SKM-1 treated with dmso at 0.1 percent for 144 hours (cell line): ENCODE results near the gene SDK2.

ENCODE experiments used
- DNase-seq: peaks from one replicate; lab custom pipeline; 2025; ENCODE audit not compliant: unreplicated experiment; lab: John Stamatoyannopoulos, UW

Gene SDK2

GRCh38 chr17:73511719-73512115, 132.5 kb downstream of the SDK2 start:
- DNase-seq, result no peak

GRCh38 chr17:73510981-73511718, 133.1 kb downstream of the SDK2 start:
- DNase-seq, result no peak

DNA sequence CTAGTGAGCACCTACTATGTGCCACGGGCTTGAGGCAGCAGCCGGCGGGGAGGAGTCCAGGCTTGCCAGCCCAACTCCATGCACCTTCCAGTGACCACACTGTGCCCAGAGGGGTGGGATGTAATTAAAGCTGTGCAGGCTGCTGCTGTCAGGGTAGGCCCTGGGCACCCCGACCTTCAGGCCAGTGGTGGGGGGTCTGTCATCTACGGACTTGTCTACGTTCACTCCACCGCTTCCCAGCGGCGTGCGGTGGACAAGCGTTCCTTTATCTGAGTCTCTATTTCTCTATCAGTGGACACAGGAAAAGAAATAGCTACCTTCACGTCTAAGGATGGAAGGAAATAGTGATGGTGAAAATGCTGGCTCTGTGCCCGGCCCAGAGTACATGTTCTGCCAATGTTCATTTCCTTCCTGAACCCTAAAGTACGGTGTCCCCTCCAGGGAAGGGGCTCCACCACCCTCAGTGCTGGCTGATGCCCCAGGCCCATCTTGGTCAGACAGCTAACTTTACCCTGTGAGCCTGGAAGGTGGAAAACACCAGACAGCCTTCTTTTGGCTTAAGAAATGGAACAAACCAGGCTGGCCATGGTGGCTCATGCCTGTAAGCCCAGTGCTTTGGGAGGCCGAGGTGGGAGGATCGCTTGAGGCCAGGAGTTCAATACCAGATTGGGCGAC, 135.2 kb downstream of the SDK2 start:
- DNase-seq, result no peak

DNA sequence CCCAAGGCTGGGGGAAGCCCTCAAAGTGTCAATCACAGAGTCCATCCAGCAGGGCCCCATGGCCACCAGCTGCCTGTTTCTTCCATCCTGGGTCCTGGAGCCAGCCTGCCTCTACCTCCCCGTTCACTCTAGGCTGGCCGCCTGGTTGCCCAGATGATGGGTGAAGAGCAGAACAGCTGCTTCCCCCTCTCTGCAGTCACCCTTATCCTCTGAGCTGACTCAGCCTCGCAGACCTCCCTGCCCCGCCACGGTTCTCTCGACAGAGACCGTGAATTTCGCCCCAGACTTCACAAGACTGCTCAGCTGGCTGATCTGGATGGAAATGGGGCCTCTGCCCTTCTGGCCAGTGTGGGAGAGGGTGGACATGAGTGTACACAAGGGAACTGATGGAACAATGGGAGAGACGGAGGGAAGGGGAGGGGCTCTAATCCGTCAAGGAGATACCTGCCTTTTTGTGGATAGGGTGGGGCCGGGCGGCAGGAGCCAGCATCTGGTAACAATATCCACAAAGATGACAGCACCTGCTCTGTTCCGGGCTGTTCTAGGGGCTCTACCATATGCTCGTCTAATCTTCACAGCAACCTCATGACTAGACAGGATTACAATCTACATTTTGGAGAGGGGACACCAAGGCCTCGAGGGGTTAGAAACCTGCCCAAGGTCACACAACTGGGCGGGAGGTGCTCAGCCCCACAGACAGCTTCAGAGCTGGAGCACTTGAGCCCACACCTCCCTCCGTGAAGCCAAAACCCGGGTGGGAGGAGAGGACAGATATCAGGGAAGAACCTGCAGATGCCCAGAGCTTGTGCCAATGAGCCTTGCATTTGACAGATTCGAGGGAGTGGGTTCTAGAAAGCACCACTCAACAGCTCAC, 136.0 kb downstream of the SDK2 start:
- no peak for DNase-seq

DNA sequence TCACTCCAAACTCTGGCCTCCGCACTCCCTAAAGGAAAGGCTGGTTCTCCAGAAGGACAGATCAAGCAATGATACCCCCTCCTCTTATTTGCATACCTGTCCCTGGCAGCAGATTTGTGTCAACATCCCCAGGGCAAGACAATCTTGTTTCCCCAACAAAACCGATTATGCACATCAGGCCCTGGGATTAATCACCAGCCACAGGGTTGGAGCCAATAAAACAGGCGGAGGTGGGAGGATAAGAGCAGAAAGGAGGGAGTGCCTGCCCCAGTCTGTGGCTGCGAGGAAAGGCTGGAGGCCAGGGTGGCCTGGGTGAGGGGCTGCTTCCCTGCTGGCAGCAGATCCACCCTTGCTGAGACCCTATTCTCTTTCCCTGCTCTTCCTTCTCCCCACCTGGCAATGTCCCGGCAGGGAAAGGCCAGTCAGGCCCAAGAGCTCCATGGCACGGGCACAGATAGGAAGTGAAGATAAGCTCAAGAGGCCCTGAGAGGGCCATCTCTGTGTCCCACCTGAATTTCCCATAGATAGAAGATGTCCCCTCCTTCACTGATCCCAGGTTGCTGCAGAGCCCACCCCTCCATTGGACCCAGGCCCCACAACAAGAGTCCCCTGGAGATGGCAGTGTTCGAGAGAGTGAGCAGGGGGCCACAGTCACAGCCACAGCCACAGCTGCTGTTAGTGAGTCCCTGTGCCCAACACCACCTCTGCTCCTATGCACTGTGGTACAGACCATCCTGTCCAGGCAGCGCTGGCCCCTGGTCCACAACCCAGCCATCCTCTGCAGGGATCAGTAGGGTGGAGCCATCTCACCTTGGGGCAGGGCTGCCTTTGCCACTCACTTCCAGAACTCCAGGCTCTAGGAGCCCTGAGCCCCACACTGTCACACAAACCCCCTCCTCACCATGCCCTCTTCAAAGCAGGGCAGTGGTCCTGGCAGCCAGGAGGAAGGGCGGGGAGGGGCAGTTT, 137.5 kb downstream of the SDK2 start:
- DNase-seq, result no peak

DNA sequence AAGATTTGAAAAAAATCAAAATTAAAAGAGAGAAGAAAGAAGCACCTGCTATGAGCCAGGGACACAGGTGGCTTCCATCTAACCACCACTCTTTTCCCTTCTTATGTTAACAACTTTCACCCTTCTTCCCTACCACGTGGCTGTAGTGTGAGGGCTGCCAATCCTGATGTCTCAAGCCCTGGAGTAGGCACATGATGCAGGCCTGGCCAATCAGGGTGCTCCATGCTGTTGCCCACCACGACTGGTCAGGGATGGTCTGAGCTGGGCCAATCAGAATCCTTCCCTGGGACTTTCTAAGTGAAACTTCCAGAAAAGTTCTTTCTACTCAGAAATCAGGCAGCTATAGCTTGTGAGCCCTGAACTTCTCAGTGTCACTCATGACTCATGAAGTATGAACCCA, 140.7 kb downstream of the SDK2 start:
- DNase-seq, result no peak

DNA sequence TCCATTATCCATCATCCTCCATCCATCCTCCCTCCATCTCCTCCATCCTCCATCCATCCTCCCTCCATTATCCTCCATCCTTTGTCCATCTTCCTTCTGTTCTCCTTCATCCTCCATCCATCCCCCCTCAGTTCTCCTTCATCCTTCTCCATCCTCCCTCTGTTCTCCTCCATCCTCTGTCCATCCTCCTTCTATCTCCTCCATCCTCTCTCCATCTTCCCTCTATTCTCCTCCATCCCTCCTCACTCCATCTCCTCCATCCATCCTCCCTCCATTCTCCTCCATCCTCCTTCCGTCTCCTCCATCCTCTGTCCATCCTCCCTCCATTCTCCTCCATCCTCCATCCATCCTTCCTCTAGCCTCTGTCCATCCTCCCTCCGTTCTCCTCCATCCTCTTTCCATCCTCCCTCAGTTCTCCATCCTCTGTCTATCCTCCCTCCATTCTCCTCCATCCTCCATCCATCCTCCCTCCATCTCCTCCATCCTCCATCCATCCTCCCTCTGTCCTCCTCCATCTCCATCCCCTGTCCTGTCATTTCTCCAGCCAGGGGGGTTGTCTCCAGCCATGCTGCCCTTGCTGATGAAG, 143.7 kb downstream of the SDK2 start:
- DNase-seq, result no peak

DNA sequence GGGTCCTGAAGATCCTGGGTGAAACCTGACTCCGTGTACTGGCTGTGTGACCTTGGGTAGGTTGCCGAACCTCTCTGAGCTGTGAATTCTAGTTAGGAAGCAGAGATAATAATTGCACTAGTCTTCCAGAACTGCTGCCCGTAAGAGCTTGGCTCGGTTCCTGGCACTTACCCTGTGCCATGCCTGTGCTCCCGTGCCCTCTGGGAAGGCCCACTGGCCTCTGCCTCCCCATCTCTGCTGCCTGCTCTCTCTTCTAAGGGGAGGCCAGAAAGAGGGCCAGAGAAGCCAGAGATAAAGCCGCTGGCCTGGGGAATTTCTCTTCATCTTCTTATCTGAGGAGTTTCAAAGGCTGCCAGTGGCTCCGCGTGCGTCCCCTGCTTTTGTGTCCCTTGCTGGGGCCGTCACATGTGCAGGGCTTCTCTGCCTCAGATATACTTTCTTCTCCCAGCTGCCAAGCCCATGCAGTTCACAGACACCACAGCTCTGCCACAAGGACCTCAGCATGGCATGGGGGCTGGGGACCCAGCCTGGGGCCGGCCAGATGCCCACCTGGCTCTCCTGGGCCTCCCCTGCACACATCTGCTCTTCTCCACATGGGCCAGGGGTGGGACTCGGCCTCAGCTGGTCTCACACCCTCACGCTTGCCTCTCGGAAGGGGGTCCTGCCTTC, 145.2 kb downstream of the SDK2 start:
- no peak for DNase-seq

DNA sequence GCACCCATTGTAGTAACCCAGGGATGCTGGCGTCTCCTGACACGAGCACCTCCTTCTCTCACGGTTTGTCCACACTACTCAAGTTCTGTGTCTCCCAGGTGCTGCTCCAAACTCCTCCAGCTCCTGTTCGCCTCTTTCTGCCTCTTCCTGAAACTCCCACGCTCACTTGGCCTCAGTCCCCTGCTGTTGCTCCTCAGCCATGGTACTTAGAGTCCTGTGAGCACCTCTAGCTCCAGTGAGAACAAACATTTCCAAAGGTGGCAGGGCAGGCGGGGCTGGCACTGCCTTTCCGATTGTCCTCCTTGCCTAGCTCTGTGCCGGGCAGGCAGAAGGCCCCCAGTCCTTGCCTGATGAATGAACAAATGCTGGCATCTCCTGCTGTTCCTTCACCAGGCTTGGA, 146.1 kb downstream of the SDK2 start:
- DNase-seq, result no peak

DNA sequence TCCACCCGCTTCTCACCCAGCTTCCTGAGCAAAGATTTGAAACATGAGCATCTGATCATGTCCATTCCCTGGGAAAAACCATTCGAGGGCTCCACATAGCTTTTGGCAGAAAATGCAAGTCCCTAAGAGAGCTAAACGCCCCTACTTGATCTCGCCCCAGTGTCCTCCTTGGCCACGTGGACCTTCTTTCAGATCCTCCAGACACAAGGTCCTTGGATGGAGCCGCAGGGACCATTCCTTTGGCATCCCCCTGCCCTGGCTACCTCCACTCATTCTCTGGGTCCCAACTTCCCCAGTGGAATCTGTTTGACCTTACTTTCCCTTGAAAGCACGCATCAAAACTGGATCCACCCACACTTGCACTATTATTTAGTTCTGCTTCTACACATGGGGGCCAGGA, 146.5 kb downstream of the SDK2 start:
- DNase-seq, result no peak

DNA sequence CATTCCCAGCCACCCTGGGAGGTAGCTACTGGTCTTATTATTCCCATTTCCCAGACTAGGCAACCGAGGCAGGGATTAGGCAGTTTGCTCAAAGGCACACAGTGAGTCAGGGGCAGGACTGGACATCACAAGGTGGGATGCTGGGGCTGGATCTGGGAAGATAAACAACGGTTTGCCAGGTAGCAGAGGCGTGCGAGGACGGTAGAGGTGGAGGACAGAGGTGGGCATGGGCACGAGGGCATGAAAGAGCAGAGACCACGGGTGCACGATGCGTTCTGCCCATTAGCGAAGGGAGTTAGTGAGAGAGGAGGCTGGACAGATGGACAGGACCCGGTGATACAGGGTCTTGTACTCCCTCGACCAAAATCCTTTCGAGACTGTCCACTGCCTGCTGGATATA, 148.0 kb downstream of the SDK2 start:
- DNase-seq, result no peak

DNA sequence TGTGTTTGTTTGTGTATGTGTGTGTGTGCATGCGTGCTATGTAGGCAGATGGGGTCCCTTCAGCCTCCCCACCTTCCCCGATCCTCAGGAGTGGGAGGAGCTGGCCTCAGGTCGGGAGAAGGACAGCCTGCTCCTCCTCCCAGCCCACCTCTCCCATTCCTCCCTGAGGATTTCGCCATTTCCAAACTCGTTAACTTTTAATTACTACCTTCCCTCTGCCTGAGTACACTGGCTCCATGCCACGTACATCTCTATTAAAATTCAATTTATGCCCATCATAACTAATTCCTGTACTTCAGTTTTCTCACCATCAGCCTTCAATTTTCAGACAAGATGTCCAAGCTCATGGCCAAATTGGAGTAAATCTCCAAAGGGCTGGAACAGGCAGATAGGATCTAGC, 148.6 kb downstream of the SDK2 start:
- DNase-seq, result no peak

DNA sequence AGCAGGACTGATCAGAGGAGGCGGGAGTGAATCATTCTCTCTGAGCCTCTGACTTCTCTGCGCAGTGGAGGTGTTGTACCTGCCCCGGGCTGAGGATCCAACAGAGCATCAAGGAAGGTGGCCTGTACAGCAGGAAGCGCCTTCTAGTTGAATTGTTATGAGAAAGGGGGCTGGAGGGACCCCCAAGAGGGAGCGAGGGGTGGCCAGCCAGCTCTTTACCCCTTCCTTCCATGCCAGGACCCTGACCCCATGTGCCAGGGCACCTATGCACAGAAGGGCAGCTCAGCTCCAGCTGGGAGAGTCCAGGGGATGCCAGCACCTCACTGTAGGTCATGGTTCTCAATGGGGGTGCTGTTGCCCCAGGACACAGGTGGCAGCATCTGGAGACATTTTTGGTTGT, 149.3 kb downstream of the SDK2 start:
- DNase-seq, result no peak

DNA sequence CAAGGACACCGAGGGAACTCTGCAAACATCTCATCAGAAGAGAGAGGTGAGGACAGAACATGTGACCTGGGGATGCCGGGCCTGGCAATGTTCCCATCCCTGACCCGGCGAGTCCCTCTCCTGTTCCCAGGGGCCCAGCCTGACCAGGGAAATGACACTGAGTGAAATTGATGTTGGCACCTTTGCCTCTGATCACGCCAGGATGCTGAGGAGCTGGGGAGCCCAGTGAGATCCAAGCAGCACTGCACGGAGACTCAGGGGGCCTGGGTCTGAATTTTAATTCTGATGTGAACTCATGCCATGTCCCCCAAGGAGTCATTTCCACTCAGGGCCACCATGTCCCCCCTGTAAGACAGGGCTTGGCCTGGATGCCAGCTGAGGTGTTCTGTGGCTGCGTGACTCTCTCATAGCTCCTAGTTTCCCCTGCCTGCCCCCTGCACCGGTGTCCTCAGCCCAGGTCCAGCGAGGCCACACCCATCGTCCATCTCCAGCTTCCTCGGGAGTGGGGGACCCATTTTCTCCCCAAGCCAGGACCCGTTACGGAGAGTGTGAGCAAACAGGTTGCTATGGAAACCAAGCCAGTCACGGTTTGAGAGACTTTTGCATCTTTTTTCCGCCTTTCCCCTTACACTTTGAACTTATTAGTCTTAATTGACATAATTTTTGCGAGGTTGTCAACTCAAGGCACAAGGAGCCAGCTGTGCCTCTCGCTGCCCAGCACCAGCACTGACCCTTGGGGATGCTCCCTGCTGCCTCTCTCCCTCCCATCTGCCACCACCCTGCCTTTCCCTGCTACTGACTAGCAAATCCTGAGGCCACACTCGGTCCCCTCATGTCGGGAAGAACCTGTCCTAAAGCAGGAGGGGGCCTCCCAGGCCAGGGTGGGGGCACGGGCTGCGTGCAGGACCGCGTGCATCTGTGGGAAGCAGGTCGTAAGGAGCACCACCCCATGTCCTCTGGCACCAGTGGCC, 150.0 kb downstream of the SDK2 start:
- DNase-seq, result no peak

DNA sequence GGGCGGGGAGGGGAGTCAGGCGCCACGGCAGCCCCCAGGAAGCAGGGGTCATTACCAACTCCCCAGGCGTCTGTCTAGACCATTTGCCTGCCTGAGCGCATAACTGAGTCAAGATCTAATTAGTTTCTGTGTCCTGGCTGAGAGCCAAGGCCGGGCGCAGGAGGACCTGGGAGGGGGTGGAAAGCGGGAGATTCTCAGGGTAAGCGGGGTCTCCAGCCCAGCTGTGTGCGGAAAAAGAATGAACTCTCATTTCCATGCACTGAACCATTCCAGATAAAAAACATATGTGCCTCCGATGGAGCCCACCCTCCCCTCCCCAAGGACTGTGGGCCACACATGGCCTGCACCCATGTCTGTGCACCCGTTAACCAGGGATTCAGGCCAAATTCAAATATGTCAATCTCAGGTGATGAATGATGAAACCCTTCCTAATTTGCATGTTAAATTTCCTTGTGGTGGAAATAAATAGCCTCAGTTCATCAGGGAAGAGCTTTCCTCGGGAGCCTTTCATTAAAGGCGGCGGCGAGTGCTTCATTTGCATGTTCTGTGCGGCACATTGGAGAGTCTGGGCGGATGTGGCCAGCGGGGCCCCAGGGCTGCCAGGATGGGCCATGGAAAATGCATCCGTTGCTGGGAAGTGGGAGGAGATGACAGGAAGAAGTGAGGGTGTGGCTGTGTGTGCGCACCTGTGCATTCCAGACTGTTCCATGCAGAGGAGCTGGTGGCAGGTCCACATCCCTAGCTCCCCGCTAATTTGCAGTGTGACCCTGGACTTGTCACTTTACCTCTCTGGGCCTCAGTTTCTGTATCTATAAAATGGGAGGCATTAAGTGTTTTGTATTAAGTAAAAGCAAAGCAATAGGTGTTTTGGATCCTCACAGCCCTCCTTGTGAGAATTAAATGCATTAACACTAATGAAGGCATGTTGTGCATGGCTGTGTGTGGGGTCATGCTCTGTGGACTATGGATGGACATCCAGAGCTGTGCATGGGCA, 151.1 kb downstream of the SDK2 start:
- DNase-seq, result no peak

DNA sequence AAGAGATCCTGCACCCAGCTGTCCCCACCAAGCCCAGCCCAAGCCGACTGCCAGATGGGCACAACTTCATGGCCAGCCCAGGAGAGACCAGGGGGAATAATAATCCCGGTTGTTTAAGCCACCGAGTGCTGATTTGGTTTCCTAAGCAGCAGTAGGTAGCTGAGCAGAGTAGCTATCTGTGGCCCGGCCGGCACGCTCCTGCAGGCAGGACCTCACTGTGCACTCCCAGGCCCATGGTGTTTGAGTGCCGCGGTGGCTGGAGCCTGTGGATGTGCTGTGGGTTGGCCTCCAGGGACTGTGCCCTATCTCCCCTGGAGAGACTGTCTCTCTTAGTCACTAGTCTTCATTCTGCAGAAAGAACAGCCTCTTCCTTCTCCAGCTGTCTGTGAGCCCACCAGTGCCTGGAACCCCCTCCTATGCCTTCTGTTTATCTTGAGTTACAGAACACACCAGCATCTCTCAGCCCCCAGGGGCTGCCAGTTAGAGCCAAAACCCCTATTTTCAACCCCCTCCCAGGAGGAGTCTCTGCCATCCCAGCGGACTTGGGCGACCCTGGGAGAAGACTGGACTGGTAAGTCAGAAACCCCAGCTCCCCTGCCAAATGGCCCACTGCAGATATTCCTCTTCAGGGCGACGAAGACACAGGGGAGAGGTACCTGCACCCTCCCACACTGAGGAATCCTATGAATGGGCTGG, 152.0 kb downstream of the SDK2 start:
- DNase-seq, result no peak

DNA sequence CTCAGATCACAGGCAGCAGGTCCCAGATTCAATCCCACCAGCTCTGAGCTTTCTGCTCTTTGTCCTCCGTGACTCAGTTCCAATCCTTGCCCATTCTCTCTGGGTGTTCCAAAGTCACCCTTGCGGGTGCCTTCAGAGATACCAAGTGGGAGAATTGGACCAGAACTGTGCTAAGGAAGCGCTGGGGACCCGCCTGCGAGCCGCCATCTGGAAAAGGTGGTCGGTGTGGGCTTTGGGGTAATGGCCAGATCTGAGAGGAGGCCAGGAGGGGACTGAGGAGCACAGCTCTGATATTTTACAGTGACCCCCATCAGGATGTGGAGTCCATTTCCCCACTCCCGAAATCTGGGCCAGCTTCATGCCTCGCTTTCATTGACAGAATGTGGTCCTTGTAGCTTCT, 152.6 kb downstream of the SDK2 start:
- no peak for DNase-seq
